ENCODE results near the gene RFX4.
"Not testable (repeated sequence)": the region's sequence is repeated elsewhere in the genome, so short reads cannot be mapped to it uniquely, and the experiment has no call there.

RFX4 gene

DNA sequence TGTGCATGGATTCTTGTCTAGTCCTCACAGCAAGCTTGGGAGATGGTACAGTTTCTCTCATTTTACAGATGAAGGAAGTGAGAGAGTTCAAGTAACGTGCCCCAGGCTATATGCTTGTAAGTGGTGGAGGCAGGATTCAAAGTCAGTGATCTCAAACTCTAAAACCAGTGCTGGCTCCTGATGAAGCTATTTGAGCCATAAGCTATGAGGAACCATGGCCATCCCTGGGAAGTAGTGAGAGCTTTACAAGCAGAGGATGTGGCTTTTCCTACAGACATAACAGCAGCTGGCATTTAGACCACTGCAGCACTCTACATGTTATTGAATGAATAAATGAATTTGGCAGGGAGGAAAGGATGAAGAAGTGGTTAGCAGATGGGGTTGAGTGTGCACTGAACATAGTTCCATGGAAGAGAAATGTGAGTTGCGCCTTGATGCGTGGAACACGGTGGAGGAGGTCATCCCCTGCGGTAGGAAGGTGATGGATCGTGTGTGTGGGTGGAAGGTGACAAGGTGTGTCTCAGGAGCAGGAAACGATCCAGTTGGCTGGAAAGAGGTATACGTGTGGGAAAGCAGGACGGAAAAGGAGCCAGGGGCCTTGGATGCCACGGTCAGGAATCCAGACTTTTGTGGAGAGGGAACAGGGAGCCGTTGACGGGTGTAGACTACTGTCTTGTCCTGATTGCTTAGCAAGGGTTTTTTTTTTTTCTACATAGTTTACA lies 65.2 kb downstream of the RFX4 start:
- no peak for DNase-seq

DNA sequence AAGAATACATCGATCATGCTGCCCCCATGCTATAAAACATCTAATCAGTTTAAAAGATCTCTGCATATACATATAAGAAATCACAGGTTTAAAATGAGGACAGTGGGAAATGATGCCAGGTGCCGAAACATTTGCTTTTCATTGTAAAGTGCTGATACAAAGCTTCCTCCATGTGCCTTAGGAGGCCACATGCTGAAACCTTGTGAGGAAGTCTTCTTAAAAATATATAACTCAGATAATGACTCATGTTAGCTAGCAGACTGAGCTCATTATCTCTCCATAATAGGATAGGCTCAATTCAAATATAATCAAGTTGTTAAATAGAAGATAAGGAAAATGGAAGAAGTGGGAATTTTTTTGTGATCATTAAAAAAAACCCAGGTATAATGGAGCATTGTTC lies 65.9 kb downstream of the RFX4 start:
- DNase-seq, result no peak

DNA sequence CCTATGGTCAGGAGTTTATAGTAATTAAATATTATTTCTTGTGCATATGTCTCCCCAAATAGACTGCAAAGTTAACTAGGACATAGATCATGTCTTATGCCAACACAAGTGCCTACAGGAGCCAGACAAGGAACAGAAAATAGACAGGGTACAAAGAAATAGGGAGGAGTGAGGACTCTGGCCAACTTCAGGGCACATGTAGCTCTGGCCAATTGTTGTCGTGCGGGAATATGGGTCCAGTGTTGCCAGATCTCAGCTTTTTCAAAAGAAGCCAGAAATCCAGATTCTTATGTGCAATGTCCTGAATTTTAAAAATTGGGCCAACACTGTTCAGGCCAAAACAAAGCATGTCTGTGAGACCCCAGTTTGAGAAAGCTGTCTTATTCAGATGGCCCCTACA lies 68.7 kb downstream of the RFX4 start:
- DNase-seq, result no peak

GRCh38 chr12:106652510-106653015 lies 69.8 kb downstream of the RFX4 start:
- no peak for DNase-seq

GRCh38 chr12:106655577-106655976 lies 72.8 kb downstream of the RFX4 start:
- DNase-seq, result no peak

DNA sequence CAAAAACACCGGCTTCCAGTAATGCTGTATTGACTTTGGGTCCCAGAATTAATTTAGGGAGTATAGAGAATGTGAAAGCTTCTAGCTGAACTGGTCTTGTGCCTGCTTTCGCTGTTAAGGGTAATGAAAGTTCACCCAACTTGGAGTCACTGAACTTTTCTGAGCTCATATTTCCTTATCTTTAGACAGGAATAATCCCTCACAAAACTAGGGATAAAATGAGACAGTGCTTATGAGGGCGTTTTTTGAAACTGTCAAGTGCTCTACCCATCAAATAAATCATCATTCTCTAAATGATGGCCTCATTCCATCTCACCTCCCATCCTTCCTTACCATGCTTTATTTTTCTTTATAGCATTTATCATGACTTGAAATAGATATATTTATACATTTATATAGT lies 74.7 kb downstream of the RFX4 start:
- DNase-seq, result no peak

DNA sequence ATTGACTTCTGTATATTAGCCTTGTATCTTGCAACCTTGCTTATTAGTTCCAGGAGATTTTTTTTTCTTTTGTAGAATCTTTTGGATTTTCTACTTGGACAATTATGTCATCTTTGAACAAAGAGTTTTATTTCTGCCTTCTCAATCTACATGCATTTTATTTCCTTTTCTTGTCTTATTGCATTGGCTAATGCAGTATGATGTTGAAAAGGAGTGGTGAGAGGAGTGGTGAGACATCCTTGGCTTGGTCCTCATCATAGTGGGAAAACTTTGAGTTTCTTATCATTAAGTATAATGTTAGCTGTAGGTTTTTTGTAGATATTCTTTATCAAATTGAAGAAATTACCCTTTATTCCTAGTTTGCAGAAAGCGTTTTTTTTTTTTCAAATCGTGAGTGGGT lies 80.6 kb downstream of the RFX4 start:
- DNase-seq, result no peak

DNA sequence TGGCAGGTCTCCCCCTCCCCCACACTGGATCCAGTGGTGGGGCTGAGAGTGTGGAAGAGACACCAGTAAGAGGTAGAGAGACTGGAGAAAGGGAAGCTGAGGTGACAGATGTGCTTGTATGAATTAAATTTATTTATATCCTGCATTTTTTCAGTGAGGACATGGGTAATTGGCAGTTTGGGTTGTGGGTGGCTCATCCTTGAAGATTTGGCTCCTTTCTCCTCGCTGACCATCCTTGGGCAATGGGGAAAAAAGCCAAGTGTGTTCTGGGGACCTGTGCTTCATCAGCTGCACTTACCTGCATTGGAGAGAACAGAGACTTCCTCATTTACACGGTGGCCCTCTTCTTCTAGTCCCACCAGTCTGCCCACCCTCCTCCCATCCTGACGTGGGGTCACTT lies 86.4 kb downstream of the RFX4 start:
- DNase-seq, result no peak

DNA sequence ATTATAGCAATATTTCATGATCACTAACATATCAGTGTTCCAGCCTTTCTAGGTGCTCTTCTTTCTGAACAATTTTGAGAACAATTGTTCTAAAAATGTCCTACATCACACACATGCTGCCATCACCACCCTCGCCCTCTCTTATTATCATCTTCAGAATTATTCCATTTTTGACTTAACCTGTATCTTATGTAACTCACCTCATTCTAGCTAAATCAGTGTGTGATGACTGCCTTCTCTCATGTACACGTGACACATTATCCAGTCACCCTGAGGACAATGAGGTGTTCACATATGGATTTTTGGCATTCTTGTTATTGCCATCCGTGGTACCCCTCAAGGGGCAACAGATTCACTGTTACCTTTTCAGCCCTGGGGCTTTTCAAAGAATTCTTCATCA lies 87.3 kb downstream of the RFX4 start:
- DNase-seq, result no peak

DNA sequence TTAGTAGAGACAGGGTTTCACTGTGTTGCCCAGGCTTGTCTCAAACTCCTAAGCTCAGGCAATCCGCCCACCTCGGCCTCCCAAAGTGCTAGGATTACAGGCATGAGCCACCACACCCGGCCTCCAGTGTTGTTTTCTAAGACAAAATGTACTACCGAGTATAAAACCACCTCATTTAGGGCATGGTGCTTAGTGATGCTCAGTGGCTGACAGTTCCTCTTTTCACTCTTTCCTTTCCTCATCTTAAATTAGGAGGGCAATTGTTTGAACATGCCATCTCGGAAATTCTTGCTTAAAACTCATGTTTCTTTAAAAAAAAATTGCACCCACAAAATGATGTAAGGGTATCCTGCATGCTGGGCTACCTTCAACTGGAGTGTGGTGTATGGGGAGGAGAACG lies 89.0 kb downstream of the RFX4 start:
- DNase-seq, result no peak

DNA sequence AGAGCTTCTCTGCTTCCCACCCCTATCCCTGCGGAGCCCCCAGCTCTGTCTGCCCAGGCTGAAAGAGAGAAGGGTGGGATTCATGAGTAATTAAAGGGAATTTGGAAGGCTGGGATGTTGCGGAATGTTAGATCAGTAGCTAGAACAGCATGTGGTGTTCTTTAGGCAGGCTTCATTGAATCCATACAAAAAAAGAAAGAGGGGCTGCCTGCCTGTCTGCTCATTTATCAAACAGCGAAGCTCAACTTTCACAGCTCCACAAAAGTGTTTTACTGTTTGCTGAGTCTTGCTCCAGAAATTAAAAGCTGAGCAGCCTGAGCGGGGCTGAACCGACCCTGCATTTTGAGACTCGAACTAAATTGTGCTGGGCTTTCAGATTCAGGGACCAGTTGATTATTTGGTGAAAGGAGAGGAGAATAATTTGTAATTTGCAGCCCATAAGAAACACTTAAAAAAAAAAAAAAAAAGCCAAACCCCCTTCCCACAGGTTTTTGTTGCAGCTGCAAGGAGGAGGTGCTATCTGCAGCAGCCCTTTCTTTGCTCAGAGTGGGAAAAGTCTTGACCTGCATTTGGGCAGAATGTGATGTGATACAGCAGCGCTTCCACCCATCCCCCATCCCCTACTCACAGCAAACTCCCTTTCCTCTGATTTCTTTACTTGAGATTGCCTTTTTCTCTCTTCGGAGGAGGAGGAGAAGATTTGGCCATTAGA lies 89.7 kb downstream of the RFX4 start:
- DNase-seq, result no peak

GRCh38 chr12:106673141-106673540 lies 90.3 kb downstream of the RFX4 start:
- no peak for DNase-seq

DNA sequence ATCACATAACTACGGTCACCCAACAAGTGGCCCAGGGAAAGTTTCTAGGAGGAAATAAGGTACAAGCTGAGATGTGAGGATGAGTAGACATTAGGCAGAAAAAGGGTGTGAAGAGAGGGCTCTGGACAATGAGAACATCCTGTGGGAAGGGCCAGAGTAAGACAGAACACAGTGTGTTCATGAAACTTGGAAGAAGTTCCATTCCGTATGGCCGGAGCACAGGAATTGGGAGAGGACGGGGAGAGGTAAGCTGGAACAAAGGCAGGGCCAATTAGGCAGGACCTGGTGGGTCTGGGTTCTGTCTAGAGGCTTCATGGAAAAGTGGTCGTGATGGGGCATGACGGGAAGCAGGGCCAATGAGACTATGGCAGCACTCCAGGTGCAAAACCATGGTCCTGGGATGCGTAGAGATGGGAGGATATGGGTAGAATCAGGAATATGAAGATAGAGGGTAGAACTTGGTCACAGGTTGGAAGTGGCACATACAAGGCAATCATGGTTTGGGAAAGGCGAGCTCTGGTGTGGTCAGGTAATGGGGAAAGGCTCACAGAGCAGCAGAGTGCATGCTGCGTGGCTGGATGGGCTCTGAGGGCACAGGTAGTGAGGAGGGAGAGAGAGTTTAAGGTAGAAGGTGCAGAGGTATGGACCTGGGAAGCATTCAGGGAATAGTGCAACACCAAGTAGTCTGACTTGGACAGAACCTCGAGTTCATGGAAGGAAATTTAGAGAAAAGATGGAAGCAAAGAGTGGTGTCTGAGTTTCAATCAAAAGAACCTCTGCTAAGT lies 93.0 kb downstream of the RFX4 start:
- no peak for DNase-seq

DNA sequence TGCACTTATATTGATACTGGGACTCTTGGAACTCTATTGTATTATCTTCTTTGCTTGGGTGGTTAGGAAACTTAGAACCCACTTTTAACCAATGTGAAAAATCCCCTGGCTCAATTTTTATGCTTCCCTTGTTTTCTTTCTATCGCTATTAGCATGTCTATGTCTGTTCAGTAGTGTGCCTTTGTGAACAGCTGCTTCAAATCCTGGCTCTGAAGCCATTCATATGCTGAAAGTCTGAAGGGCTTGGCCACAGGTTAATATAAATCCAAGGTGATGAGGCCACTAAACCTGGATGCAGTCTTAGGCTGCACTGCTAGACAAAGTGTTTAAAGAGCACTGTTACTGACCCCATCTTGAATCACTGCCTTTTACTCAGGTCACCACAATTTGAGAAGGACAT lies 96.8 kb downstream of the RFX4 start:
- no peak for DNase-seq

GRCh38 chr12:106680280-106680679 lies 97.5 kb downstream of the RFX4 start:
- no peak for DNase-seq

- no peak for DNase-seq
Observed at GRCh38 chr12:106681210-106681609, 98.4 kb downstream of the RFX4 start.

DNA sequence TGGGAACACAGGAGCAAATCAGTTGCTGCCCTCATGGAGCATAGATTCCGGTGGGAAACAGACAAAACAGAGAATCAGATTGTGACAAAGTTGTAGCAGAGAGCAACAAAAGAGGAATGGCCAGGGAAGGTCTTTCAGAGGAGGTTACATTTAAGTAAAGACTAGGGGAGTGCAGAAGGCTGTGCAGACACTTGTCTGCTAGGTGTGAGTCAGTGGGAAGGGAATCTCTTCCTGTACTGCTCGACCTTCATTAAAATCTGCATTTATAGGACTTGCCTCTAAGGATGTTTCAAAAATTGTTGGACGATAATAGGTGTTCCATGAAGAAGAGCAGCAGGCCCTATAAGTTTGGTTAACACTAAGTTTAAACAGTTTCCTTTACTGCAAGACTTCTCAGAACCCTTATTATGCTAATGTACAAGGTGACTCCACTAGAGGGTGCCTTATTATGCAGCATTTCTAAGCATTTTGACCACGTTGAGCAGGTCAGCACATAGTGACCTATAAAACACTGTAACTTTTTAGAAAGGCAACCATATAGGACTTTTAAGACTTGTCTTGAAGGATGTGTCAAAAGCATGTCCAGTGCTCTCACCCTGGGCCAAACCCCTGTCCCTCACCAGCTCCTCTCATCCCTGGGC lies 99.9 kb downstream of the RFX4 start:
- peak in 1 of 2 donors; percentile 19 for DNase-seq

- no peak for DNase-seq
Observed at GRCh38 chr12:106684497-106684896, 101.7 kb downstream of the RFX4 start.

GRCh38 chr12:106685381-106685780 lies 102.6 kb downstream of the RFX4 start:
- DNase-seq, result no peak

GRCh38 chr12:106687672-106688071 lies 104.9 kb downstream of the RFX4 start:
- DNase-seq, result no peak

DNA sequence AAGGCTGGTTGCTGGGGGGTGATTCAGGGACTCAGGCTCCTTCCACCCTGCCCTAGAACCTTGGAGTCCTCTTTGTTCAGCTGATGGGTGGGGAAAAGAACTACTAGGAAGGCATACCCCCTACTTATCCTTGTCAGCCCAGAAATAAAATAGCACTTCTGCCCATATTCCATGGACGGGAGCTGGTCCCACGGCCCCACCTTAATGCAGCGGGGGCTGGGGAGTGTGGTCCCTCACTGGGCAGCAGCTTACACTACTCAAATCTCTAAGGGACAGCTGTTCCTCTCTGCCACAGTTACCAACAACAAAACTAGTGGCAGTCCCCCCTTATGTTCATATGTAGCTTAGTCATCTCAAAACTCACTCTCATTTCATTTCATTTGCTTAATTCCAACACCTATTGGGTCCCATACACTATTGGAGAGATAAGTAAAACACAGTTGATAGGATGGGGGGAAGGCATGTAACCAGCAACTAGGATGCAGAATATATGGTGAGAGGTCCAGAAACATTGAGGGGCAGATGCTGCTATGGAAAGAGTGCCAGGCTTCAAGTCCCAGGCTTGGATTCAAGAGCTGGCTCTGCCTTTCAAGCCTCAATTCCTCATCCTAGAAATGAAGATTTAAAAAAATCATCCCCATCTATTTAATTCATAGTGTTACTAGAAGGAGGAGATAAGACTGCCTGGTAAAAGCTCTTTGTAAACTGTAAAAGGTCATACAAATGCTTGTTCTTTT lies 107.9 kb downstream of the RFX4 start:
- no peak for DNase-seq

GRCh38 chr12:106692033-106692432 lies 109.2 kb downstream of the RFX4 start:
- DNase-seq, result not testable (repeated sequence)
